KMS-11 (cell line): ENCODE data around the gene ACP2.
"Not testable (repeated sequence)": the region's sequence is repeated elsewhere in the genome, so short reads cannot be mapped to it uniquely, and the experiment has no call there.

Experiments used
- H2AFZ ChIP-seq: fragments of 200-600 bp; sonication (generic); 2 replicates; pipeline ENCODE4 v1.6.1; 2016; ENCODE audit warnings: antibody characterized with exemption, mixed run types, low read depth
- H3K27ac ChIP-seq: fragments of 200-600 bp; sonication (generic); 2 replicates; pipeline ENCODE4 v1.6.1; 2016; ENCODE audit warnings: mild to moderate bottlenecking, mixed run types
- H3K27me3 ChIP-seq: fragments of 200-600 bp; sonication (generic); 2 replicates; pipeline ENCODE4 v1.6.1; 2017; ENCODE audit warnings: mild to moderate bottlenecking, low read depth, mixed run types, moderate library complexity; ENCODE audit not compliant: insufficient read depth
- H3K36me3 ChIP-seq: fragments of 200-600 bp; sonication (generic); 2 replicates; pipeline ENCODE4 v1.6.1; 2017; ENCODE audit warnings: mild to moderate bottlenecking, mixed run types; ENCODE audit not compliant: insufficient read depth
- H3K4me1 ChIP-seq: fragments of 200-600 bp; sonication (generic); 2 replicates; pipeline ENCODE4 v1.6.1; 2016; ENCODE audit warnings: mild to moderate bottlenecking, low read depth, mixed run types; ENCODE audit not compliant: poor library complexity, severe bottlenecking
- H3K4me2 ChIP-seq: fragments of 200-600 bp; sonication (generic); 2 replicates; pipeline ENCODE4 v1.7.0; 2016; ENCODE audit warnings: mild to moderate bottlenecking, mixed run types
- H3K4me3 ChIP-seq: fragments of 200-600 bp; sonication (generic); IDR thresholded peaks from 2 replicates; pipeline ENCODE4 v1.6.1; 2017; ENCODE audit warnings: low read depth, low read length, mixed read lengths; ENCODE audit not compliant: insufficient read depth
- H3K79me2 ChIP-seq: fragments of 200-600 bp; sonication (generic); 2 replicates; pipeline ENCODE4 v1.6.1; 2016; ENCODE audit warnings: low read depth, mixed run types; ENCODE audit not compliant: insufficient read depth
- H3K9ac ChIP-seq: fragments of 200-600 bp; sonication (generic); 2 replicates; pipeline ENCODE4 v1.6.1; 2016; ENCODE audit warnings: mild to moderate bottlenecking, mixed run types
- H4K20me1 ChIP-seq: fragments of 200-600 bp; sonication (generic); 2 replicates; pipeline ENCODE4 v1.6.1; 2016; ENCODE audit warnings: mild to moderate bottlenecking, mixed run types; ENCODE audit not compliant: insufficient read depth
- CTCF ChIP-seq: fragments of 200-600 bp; sonication (generic); conservative IDR thresholded peaks from 2 replicates; pipeline ENCODE4 v1.6.1; 2017; ENCODE audit warnings: low read depth, mild to moderate bottlenecking, antibody characterized with exemption, low read length, moderate library complexity, mixed read lengths

The ACP2 gene

GRCh38 chr11:47208628-47209027 lies 40.0 kb downstream of the ACP2 start:
- Histone ChIP-seq H3K27me3 (no peaks in the 10 kb centered on the region), H3K79me2 (no peaks in the 10 kb centered on the region), H3K4me3 (no peak overlapping the region), H4K20me1 (no peaks in the 10 kb centered on the region), H3K36me3 (no peaks in the 10 kb centered on the region), H2AFZ (no peak overlapping the region), H3K27ac (no peak overlapping the region), H3K4me1 (no peaks in the 10 kb centered on the region), H3K4me2 (no peak overlapping the region), H3K9ac (no peak overlapping the region)
- TF ChIP-seq CTCF, result no peak

GRCh38 chr11:47208008-47208552 lies 40.5 kb downstream of the ACP2 start:
- not testable (repeated sequence) for H3K27me3 ChIP-seq, H3K27ac ChIP-seq, H3K4me1 ChIP-seq, H3K9ac ChIP-seq, H3K4me2 ChIP-seq, H3K36me3 ChIP-seq, H3K4me3 ChIP-seq, H3K79me2 ChIP-seq, H4K20me1 ChIP-seq, H2AFZ ChIP-seq

GRCh38 chr11:47207459-47207858 lies 41.2 kb downstream of the ACP2 start:
- Histone ChIP-seq H3K27ac (no peak overlapping the region), H3K79me2 (no peaks in the 10 kb centered on the region), H2AFZ (no peak overlapping the region), H3K27me3 (no peaks in the 10 kb centered on the region), H4K20me1 (no peaks in the 10 kb centered on the region), H3K4me1 (no peaks in the 10 kb centered on the region), H3K36me3 (no peaks in the 10 kb centered on the region), H3K9ac (no peak overlapping the region), H3K4me3 (no peak overlapping the region), H3K4me2 (no peak overlapping the region)
- TF ChIP-seq CTCF, result no peak

- H3K4me1 ChIP-seq, H3K27ac ChIP-seq, H2AFZ ChIP-seq, H3K9ac ChIP-seq, H3K27me3 ChIP-seq, H3K4me2 ChIP-seq, H3K36me3 ChIP-seq, H3K4me3 ChIP-seq, H4K20me1 ChIP-seq, H3K79me2 ChIP-seq: not testable (repeated sequence)
Measured at GRCh38 chr11:47206577-47206976, 42.0 kb downstream of the ACP2 start.

GRCh38 chr11:47204637-47204989 lies 44.0 kb downstream of the ACP2 start:
- H2AFZ ChIP-seq, result no peak overlapping the region
- no peaks in the 10 kb centered on the region for H3K79me2 ChIP-seq
- no peak overlapping the region for H3K4me3 ChIP-seq
- H3K9ac ChIP-seq, result no peak overlapping the region
- no peaks in the 10 kb centered on the region for H3K27me3 ChIP-seq
- TF ChIP-seq CTCF, result no peak
- no peaks in the 10 kb centered on the region for H3K36me3 ChIP-seq
- H3K4me2 ChIP-seq, result no peak overlapping the region
- H3K27ac ChIP-seq, result no peak overlapping the region
- H4K20me1 ChIP-seq, result no peaks in the 10 kb centered on the region
- no peaks in the 10 kb centered on the region for H3K4me1 ChIP-seq
